ENCODE data around the gene WNT3. TPM values are rescaled to one million over a fixed set of nuclear protein-coding genes. Genes with fewer than 3 reads are reported as not detected.
"Not testable (repeated sequence)": the region's sequence is repeated elsewhere in the genome, so short reads cannot be mapped to it uniquely, and the experiment has no call there.

The WNT3 gene
- total RNA-seq, 2 experiments from 2014 or later = not detected

GRCh38 chr17:46766493-46767491, 51.7 kb downstream of the WNT3 start:
- ChIA-PET CTCF (no interaction called here), POLR2A (no interaction called here)
- H3K4me1 Mint-ChIP-seq (ENCODE audit: low read depth) = peaks cover 10% of the 10 kb centered on the region
- peaks cover 18% of the 10 kb centered on the region for H3K27me3 Mint-ChIP-seq (ENCODE audit: low read depth)
- no peak overlapping the region for H3K4me3 Mint-ChIP-seq
- H3K36me3 Mint-ChIP-seq (ENCODE audit: low read depth) = no peaks in the 10 kb centered on the region
- H3K9me3 Mint-ChIP-seq (ENCODE audit: insufficient read depth) = no peaks in the 10 kb centered on the region
- ATAC-seq (no peak), DNase-seq (no peak)
- H3K27ac Mint-ChIP-seq = no peak overlapping the region

- POLR2A ChIA-PET = no interaction called here
- no peak overlapping the region for H3K27ac Mint-ChIP-seq
Measured at GRCh38 chr17:46765453-46765852, 53.0 kb downstream of the WNT3 start.

GRCh38 chr17:46764709-46765401, 53.6 kb downstream of the WNT3 start:
- no peaks in the 10 kb centered on the region for H3K36me3 Mint-ChIP-seq (ENCODE audit: low read depth)
- no peak overlapping the region for H3K27ac Mint-ChIP-seq
- no peaks in the 10 kb centered on the region for H3K9me3 Mint-ChIP-seq (ENCODE audit: insufficient read depth)
- DNase-seq (no peak), ATAC-seq (no peak)
- H3K4me3 Mint-ChIP-seq = no peak overlapping the region
- POLR2A ChIA-PET = no interaction called here
- no peaks in the 10 kb centered on the region for H3K4me1 Mint-ChIP-seq (ENCODE audit: low read depth)
- CTCF ChIA-PET = interaction anchor here (1.0 kb wide), 1 partner anchor 22 kb away, joined by 3 read pairs; no protein-coding TSS in a partner anchor
- peaks cover 10% of the 10 kb centered on the region for H3K27me3 Mint-ChIP-seq (ENCODE audit: low read depth)

More at GRCh38 chr17:46765453-46765852, 53.0 kb downstream of the WNT3 start:
- no peak for ATAC-seq
- Mint-ChIP-seq H3K4me1 (ENCODE audit: low read depth) (peaks cover 5% of the 10 kb centered on the region), H3K4me3 (no peak overlapping the region), H3K27me3 (ENCODE audit: low read depth) (peaks cover 15% of the 10 kb centered on the region), H3K36me3 (ENCODE audit: low read depth) (no peaks in the 10 kb centered on the region), H3K9me3 (ENCODE audit: insufficient read depth) (no peaks in the 10 kb centered on the region)
- CTCF ChIA-PET = interaction anchor here (1.0 kb wide), 1 partner anchor 23 kb away, joined by 3 read pairs; no protein-coding TSS in a partner anchor
- DNase-seq = no peak

- ATAC-seq (no peak), DNase-seq (no peak)
- H3K27me3 Mint-ChIP-seq (ENCODE audit: low read depth) = peaks cover 7% of the 10 kb centered on the region
- no peak overlapping the region for H3K4me3 Mint-ChIP-seq
- POLR2A ChIA-PET = no interaction called here
- H3K9me3 Mint-ChIP-seq (ENCODE audit: insufficient read depth) = no peaks in the 10 kb centered on the region
- H3K4me1 Mint-ChIP-seq (ENCODE audit: low read depth) = no peaks in the 10 kb centered on the region
- no peak overlapping the region for H3K27ac Mint-ChIP-seq
- H3K36me3 Mint-ChIP-seq (ENCODE audit: low read depth) = peaks cover 3% of the 10 kb centered on the region
- CTCF ChIA-PET = no interaction called here
Measured at GRCh38 chr17:46764000-46764708, 54.3 kb downstream of the WNT3 start.

- Mint-ChIP-seq H3K27me3 (ENCODE audit: low read depth) (peaks cover 3% of the 10 kb centered on the region), H3K4me1 (ENCODE audit: low read depth) (no peaks in the 10 kb centered on the region), H3K36me3 (ENCODE audit: low read depth) (peaks cover 3% of the 10 kb centered on the region), H3K27ac (no peak overlapping the region), H3K9me3 (ENCODE audit: insufficient read depth) (no peaks in the 10 kb centered on the region), H3K4me3 (no peak overlapping the region)
- DNase-seq (no peak), ATAC-seq (no peak)
- POLR2A ChIA-PET = no interaction called here
- CTCF ChIA-PET = no interaction called here
Measured at GRCh38 chr17:46763416-46763815, 55.1 kb downstream of the WNT3 start.

- Mint-ChIP-seq H3K27me3 (ENCODE audit: low read depth) (no peaks in the 10 kb centered on the region), H3K27ac (no peak overlapping the region), H3K9me3 (ENCODE audit: insufficient read depth) (no peaks in the 10 kb centered on the region), H3K4me1 (ENCODE audit: low read depth) (no peaks in the 10 kb centered on the region), H3K36me3 (ENCODE audit: low read depth) (peaks cover 19% of the 10 kb centered on the region), H3K4me3 (no peak overlapping the region)
- ChIA-PET CTCF (interaction anchor here (0.7 kb wide), 1 partner anchor 19 kb away, joined by 3 read pairs; no protein-coding TSS in a partner anchor), POLR2A (no interaction called here)
- DNase-seq (no peak), ATAC-seq (no peak)
Measured at GRCh38 chr17:46759141-46759540, 59.4 kb downstream of the WNT3 start.

GRCh38 chr17:46758614-46759013, 59.9 kb downstream of the WNT3 start:
- Mint-ChIP-seq H3K27ac (no peak overlapping the region), H3K27me3 (ENCODE audit: low read depth) (no peaks in the 10 kb centered on the region), H3K4me3 (no peak overlapping the region), H3K4me1 (ENCODE audit: low read depth) (no peaks in the 10 kb centered on the region), H3K36me3 (ENCODE audit: low read depth) (peaks cover 22% of the 10 kb centered on the region), H3K9me3 (ENCODE audit: insufficient read depth) (no peaks in the 10 kb centered on the region)
- no peak for DNase-seq
- CTCF ChIA-PET = interaction anchor here (0.7 to 2.2 kb wide), 2 partner anchors 20 to 183 kb away, joined by 3 to 8 read pairs; no protein-coding TSS in a partner anchor
- POLR2A ChIA-PET = no interaction called here
- ATAC-seq = no peak

- H3K27ac Mint-ChIP-seq; DNase-seq; H3K9me3 Mint-ChIP-seq (ENCODE audit: insufficient read depth); H3K27me3 Mint-ChIP-seq (ENCODE audit: low read depth); ATAC-seq; POLR2A ChIA-PET; H3K4me3 Mint-ChIP-seq; H3K4me1 Mint-ChIP-seq (ENCODE audit: low read depth): not testable (repeated sequence)
- CTCF ChIA-PET = interaction anchor here (0.8 to 2.2 kb wide), 2 partner anchors 10 to 184 kb away, joined by 3 to 8 read pairs; no protein-coding TSS in a partner anchor
- peaks cover 23% of the 10 kb centered on the region for H3K36me3 Mint-ChIP-seq (ENCODE audit: low read depth)
Measured at GRCh38 chr17:46757588-46757987, 60.9 kb downstream of the WNT3 start.

GRCh38 chr17:46756861-46757260, 61.6 kb downstream of the WNT3 start:
- H3K9me3 Mint-ChIP-seq (ENCODE audit: insufficient read depth) = no peaks in the 10 kb centered on the region
- ChIA-PET POLR2A (no interaction called here), CTCF (interaction anchor here (0.8 to 2.2 kb wide), 3 partner anchors 9 to 185 kb away, joined by 3 to 8 read pairs (median 3); no protein-coding TSS in a partner anchor)
- no peaks in the 10 kb centered on the region for H3K4me1 Mint-ChIP-seq (ENCODE audit: low read depth)
- H3K4me3 Mint-ChIP-seq = no peak overlapping the region
- H3K36me3 Mint-ChIP-seq (ENCODE audit: low read depth) = peaks cover 23% of the 10 kb centered on the region
- DNase-seq (no peak), ATAC-seq (no peak)
- no peaks in the 10 kb centered on the region for H3K27me3 Mint-ChIP-seq (ENCODE audit: low read depth)
- no peak overlapping the region for H3K27ac Mint-ChIP-seq

- Mint-ChIP-seq H3K27me3 (ENCODE audit: low read depth) (no peaks in the 10 kb centered on the region), H3K4me3 (no peak overlapping the region), H3K4me1 (ENCODE audit: low read depth) (no peaks in the 10 kb centered on the region), H3K27ac (no peak overlapping the region), H3K9me3 (ENCODE audit: insufficient read depth) (no peaks in the 10 kb centered on the region), H3K36me3 (ENCODE audit: low read depth) (peaks cover 25% of the 10 kb centered on the region)
- CTCF ChIA-PET = interaction anchor here (1.2 to 2.2 kb wide), 2 partner anchors 79 to 185 kb away, joined by 3 to 8 read pairs; no protein-coding TSS in a partner anchor
- DNase-seq = no peak
- no peak for ATAC-seq
- POLR2A ChIA-PET = no interaction called here
Measured at GRCh38 chr17:46756081-46756735, 62.3 kb downstream of the WNT3 start.

GRCh38 chr17:46753776-46754175, 64.7 kb downstream of the WNT3 start:
- Mint-ChIP-seq H3K9me3 (ENCODE audit: insufficient read depth) (no peaks in the 10 kb centered on the region), H3K4me3 (no peak overlapping the region), H3K27ac (no peak overlapping the region), H3K4me1 (ENCODE audit: low read depth) (no peaks in the 10 kb centered on the region), H3K27me3 (ENCODE audit: low read depth) (no peaks in the 10 kb centered on the region), H3K36me3 (ENCODE audit: low read depth) (peaks cover 24% of the 10 kb centered on the region)
- CTCF ChIA-PET = interaction anchor here (1.2 kb wide), 1 partner anchor 12 kb away, joined by 5 read pairs; no protein-coding TSS in a partner anchor
- ATAC-seq (no peak), DNase-seq (no peak)
- POLR2A ChIA-PET = no interaction called here
